Activated naive CD8-positive, alpha-beta T cell treated with anti-CD3 and anti-CD28 coated beads, Interleukin-2, amount 10 ng/mL, durations not matched to agents 7 days and 5 days (primary cell): ENCODE results near the gene SRRM4. TPM values are rescaled to one million over a fixed set of nuclear protein-coding genes. Genes with fewer than 3 reads are reported as not detected.

Experiments used
- ATAC-seq: fragments of 150-1000 bp; cut with Tn5 transposase; one replicate; pipeline ENCODE4 v1.10.0; 2021; ENCODE audit warnings: low read depth, moderate library complexity
- POLR2A ChIA-PET: fragments of 350-600 bp; sonication (Branson Sonifier 250); formaldehyde crosslinking; loops from one replicate; lab custom pipeline; 2021; ENCODE audit warnings: antibody characterized with exemption; lab: Charles Lee
- DNase-seq: peaks from one replicate; pipeline ENCODE4 v3.0.0; 2021
- H3K27ac Mint-ChIP-seq: one replicate; pipeline ENCODE4 v1.8.0; 2022; ENCODE audit warnings: mild to moderate bottlenecking, mixed read lengths
- H3K27me3 Mint-ChIP-seq: one replicate; pipeline ENCODE4 v1.8.0; 2022; ENCODE audit warnings: mild to moderate bottlenecking, moderate library complexity, mixed read lengths
- H3K36me3 Mint-ChIP-seq: one replicate; pipeline ENCODE4 v1.8.0; 2021; ENCODE audit warnings: mild to moderate bottlenecking, mixed read lengths
- H3K4me1 Mint-ChIP-seq: one replicate; pipeline ENCODE4 v1.8.0; 2021; ENCODE audit warnings: mixed read lengths
- H3K4me3 Mint-ChIP-seq: one replicate; pipeline ENCODE4 v1.8.0; 2022; ENCODE audit warnings: mild to moderate bottlenecking, moderate library complexity, mixed read lengths
- H3K9me3 Mint-ChIP-seq: one replicate; pipeline ENCODE4 v1.8.0; 2021; ENCODE audit warnings: mixed read lengths
- total RNA-seq, 2 experiments: library from RNA; stranded (reverse); gene quantifications; one replicate each; pipeline ENCODE4 v1.2.3, GENCODE V29; 2021

SRRM4 gene, protein sequence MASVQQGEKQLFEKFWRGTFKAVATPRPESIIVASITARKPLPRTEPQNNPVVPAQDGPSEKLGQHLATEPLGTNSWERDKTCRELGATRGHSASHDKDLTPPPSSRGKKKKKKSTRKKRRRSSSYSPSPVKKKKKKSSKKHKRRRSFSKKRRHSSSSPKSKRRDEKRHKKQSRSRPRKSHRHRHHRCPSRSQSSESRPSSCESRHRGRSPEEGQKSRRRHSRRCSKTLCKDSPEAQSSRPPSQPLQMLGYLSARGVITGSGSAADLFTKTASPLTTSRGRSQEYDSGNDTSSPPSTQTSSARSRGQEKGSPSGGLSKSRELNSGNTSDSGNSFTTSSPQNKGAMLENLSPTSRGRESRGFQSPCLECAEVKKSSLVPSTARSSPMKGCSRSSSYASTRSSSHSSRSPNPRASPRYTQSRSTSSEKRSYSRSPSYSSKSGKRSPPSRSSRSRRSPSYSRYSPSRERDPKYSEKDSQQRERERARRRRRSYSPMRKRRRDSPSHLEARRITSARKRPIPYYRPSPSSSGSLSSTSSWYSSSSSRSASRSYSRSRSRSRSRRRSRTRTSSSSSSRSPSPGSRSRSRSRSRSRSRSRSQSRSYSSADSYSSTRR
- total RNA-seq: not detected

DNA sequence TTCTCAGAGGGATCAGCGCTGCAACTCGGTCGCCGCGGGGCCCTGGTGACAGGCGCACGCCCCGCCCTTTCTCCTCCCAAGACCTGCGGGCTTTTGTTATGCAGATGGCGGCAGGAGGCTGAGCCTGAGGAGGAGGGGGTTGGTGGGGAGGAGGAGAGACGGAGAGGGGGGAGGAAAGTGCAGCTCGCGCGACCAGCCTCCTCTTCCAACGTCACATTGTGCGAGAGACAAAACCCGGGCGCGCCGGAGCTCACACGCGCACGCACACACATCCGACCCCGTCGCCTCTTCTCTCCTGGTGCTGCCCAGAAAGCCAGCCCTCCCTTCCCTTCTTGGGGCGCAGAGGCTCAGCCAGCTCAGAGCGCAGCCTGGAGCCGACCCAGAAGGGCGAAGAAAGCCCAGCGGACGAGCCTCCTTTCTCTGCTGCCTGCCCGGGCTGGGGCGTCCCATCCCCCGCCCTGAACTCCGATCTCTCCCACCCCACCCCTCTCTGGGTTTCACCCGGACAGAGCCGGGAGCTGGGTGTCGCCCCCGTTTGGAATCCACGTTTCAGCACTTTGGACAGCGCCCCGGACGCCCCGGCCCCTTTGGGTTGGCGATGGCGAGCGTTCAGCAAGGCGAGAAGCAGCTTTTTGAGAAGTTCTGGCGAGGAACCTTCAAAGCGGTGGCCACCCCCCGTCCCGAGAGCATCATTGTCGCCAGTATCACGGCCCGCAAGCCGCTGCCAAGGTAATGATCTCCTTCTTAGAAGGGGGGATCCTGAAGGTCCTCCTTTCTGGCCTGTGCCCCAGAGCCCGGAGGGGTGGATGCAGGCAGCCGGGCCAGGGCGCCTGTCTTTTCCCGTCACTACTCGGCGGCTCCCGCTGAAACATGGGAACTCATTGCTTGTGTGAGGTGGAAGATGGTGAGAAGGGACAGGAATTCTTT lies at the start of gene SRRM4:
Gene SRRM4, plus strand, starts transcription at position 257 of the 927 bp plus-strand sequence. Its CDS starts 342 bp downstream, at position 599.
- Mint-ChIP-seq H3K36me3 (no peaks in the 10 kb centered on the region), H3K27me3 (peaks cover 26% of the 10 kb centered on the region), H3K27ac (no peak within 1 kb of the TSS), H3K4me1 (no peaks in the 10 kb centered on the region), H3K9me3 (no peaks in the 10 kb centered on the region), H3K4me3 (no peak within 1 kb of the TSS)
- ATAC-seq: no peak
- POLR2A ChIA-PET: no interaction called here
- peak; percentile 33 for DNase-seq

DNA sequence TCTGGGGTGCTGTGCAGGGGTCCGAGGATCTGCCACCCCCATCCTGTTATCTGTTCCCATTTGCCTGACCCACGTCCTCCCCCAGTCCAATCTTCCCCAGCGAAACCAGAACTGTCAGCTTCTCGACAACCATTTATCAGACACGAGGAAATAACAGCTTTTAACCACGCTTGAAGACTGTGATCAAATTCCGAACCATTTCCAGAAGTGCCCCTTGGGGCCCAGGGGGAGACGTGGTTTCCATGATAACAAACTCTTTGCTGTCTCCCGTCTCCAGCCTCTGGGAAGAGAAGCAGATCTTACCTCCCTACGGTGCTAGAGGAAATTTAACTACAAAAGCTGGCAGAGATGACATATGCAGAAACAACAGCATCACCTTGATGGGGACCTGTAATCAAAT lies 35.1 kb upstream of the SRRM4 start:
- H3K27me3 Mint-ChIP-seq: no peaks in the 10 kb centered on the region
- H3K36me3 Mint-ChIP-seq: no peaks in the 10 kb centered on the region
- ATAC-seq: no peak
- no peak overlapping the region for H3K27ac Mint-ChIP-seq
- peaks cover 2% of the 10 kb centered on the region for H3K9me3 Mint-ChIP-seq
- no peak for DNase-seq
- H3K4me1 Mint-ChIP-seq: no peaks in the 10 kb centered on the region
- POLR2A ChIA-PET: no interaction called here
- no peak overlapping the region for H3K4me3 Mint-ChIP-seq

DNA sequence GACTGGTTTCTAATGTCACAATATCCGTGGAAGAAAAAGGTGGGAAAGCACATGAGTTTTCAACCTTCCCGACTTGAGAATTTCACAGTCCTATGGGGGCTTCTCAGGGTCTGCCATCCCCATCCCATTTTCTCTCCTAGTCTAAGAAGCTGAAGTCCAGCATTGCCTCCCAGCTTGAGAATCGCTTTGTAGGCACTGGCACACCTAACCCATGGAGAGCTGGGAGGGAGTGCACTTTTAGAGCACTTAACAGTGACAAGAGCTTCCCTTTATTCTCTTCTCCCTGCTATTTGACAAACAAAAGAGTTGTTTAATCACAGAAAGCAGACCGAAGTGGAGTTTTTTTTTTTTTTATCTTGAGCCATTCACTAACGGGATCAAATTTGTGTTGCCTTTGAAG lies 22.8 kb upstream of the SRRM4 start:
- no peak overlapping the region for H3K4me3 Mint-ChIP-seq
- ATAC-seq: no peak
- POLR2A ChIA-PET: no interaction called here
- no peaks in the 10 kb centered on the region for H3K4me1 Mint-ChIP-seq
- DNase-seq: no peak
- H3K36me3 Mint-ChIP-seq: no peaks in the 10 kb centered on the region
- H3K9me3 Mint-ChIP-seq: no peaks in the 10 kb centered on the region
- no peaks in the 10 kb centered on the region for H3K27me3 Mint-ChIP-seq
- no peak overlapping the region for H3K27ac Mint-ChIP-seq

DNA sequence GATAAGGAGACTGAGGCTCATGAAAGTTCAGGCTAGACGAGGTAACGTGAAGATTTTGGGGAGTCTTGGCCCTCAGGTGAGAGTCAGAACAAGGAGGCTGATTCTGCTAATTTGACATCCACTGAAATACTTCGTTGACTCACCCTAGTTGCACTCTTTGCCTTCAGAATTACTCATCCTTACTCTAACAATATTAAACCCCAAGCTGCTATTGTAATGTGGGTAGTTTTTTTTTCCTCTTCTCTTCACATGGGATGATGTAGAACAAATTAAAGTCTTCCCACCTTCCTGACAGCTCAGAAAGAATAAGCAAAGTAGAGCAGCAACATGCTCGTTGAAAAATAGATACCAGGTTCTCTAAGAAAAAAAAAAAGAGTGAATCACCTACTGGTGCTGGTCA lies 22.0 kb upstream of the SRRM4 start:
- no peak for ATAC-seq
- POLR2A ChIA-PET: no interaction called here
- Mint-ChIP-seq H3K4me1 (no peaks in the 10 kb centered on the region), H3K36me3 (no peaks in the 10 kb centered on the region), H3K27me3 (no peaks in the 10 kb centered on the region), H3K4me3 (no peak overlapping the region), H3K9me3 (no peaks in the 10 kb centered on the region), H3K27ac (no peak overlapping the region)
- DNase-seq: no peak

DNA sequence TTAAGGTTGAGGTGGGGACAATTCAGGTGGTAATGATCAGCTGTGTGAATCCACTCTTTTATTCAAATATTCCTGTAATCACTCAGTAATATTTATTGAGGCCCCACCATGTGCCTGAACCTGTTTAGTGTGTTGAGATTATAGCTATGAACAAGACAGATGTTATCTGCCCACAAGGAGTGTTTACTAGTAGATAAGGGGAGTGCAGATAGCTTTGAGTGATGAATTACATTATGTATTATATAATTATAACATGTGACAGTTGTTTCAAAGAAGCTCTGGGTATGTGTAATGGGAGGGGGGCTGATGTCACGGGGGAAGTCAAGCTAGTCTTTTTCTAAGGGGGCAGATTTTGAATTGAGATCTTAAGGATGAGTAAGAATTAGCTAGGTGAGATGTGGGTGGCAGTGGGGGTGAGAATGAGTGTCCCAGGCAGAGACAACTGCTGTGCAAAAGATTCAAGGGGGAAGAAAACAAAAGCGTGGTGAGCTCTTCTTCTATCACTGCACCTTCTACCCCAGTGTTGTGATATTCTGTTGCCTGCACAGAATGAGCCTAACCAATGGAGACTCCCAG lies 21.3 kb upstream of the SRRM4 start:
- H3K4me1 Mint-ChIP-seq: no peaks in the 10 kb centered on the region
- DNase-seq (no peak), ATAC-seq (no peak)
- POLR2A ChIA-PET: no interaction called here
- no peaks in the 10 kb centered on the region for H3K36me3 Mint-ChIP-seq
- H3K27ac Mint-ChIP-seq: no peak overlapping the region
- H3K27me3 Mint-ChIP-seq: no peaks in the 10 kb centered on the region
- H3K4me3 Mint-ChIP-seq: no peak overlapping the region
- H3K9me3 Mint-ChIP-seq: no peaks in the 10 kb centered on the region

DNA sequence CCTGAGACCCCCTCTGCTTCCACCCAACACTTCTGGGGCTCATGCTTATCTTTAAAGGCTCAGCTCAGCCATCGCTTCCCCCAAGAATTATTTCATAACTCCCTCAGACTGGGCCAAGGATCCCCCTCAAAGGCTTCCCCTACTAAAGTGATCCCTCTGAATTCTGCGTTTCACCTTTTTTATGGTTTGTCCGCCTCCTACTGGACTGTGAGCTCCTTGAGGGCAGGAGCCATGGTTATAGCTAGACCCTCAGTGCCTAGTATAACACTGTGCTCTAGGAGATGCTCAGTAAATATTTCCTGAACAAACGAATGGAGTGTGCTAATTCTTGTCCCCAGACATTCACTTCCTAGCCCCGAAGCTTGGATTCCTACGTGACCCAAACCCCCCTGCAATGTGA lies 20.5 kb upstream of the SRRM4 start:
- H3K4me3 Mint-ChIP-seq: no peak overlapping the region
- no peak for DNase-seq
- H3K36me3 Mint-ChIP-seq: no peaks in the 10 kb centered on the region
- H3K9me3 Mint-ChIP-seq: no peaks in the 10 kb centered on the region
- ATAC-seq: no peak
- POLR2A ChIA-PET: no interaction called here
- no peaks in the 10 kb centered on the region for H3K4me1 Mint-ChIP-seq
- H3K27me3 Mint-ChIP-seq: no peaks in the 10 kb centered on the region
- no peak overlapping the region for H3K27ac Mint-ChIP-seq

DNA sequence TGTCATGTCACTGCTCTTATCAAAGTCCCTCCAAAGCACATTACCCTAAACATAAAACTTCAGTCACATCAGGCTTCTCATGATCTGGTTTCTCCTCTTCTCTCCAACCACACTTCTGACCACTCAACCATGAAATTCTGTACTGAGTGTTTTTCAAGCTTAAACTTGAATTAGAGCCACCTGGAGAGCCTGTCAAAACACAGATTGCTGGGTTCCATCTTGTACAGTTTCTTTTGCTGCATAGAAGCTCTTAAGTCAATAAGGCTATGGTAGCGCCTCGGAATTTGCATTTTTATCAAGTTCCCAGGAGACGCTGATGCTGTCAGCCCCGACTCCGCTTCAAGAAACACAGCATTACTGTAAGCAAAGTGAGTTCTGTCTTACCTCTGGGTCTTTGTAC lies 16.4 kb upstream of the SRRM4 start:
- ATAC-seq (no peak), DNase-seq (no peak)
- H3K4me1 Mint-ChIP-seq: no peaks in the 10 kb centered on the region
- no peaks in the 10 kb centered on the region for H3K9me3 Mint-ChIP-seq
- no peaks in the 10 kb centered on the region for H3K36me3 Mint-ChIP-seq
- H3K27me3 Mint-ChIP-seq: no peaks in the 10 kb centered on the region
- no peak overlapping the region for H3K27ac Mint-ChIP-seq
- H3K4me3 Mint-ChIP-seq: no peak overlapping the region
- POLR2A ChIA-PET: no interaction called here

DNA sequence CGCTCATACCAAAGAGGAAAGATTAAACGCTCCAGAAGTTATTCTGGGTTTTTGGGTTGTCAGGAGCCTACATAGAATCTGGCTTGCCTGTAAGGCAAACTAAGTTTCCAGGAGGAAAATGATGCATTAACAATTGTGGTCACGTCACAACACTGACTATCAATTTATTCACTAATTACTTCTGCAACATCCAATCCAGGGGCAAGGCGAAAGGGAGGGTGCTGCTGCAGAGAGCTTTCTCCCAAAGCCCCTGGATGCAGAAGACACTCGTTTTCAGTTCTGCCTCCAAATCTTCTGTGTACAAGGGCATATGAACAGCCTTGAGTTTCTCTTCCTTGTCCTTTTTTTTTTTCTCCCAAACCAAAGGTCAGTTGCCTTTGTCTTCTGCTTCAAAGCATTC lies 10.5 kb upstream of the SRRM4 start:
- Mint-ChIP-seq H3K4me1 (no peaks in the 10 kb centered on the region), H3K27ac (no peak overlapping the region), H3K9me3 (no peaks in the 10 kb centered on the region), H3K27me3 (no peaks in the 10 kb centered on the region), H3K4me3 (no peak overlapping the region), H3K36me3 (no peaks in the 10 kb centered on the region)
- POLR2A ChIA-PET: no interaction called here
- ATAC-seq: no peak
- no peak for DNase-seq

DNA sequence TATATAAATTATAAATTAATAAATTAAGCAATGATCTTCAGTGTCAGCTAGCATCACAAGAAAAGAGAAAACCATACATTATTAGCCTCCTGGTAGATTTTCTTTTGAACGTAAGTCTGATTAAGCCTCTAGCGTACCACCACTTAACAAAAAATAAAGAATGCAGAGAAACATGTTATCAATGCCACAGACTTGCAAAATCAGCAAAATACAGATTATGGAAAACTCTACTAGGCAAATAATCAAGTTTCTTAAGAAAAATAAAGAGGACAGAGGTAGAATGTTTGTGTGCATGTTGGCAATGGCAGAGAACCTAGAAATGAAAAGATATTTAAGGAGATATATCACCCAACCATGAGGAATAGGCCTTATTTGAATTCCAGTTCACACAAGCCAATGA lies 8.4 kb upstream of the SRRM4 start:
- Mint-ChIP-seq H3K4me1 (no peaks in the 10 kb centered on the region), H3K27me3 (no peaks in the 10 kb centered on the region), H3K9me3 (no peaks in the 10 kb centered on the region), H3K27ac (no peak overlapping the region), H3K36me3 (no peaks in the 10 kb centered on the region), H3K4me3 (no peak overlapping the region)
- no peak for DNase-seq
- no peak for ATAC-seq
- POLR2A ChIA-PET: no interaction called here

DNA sequence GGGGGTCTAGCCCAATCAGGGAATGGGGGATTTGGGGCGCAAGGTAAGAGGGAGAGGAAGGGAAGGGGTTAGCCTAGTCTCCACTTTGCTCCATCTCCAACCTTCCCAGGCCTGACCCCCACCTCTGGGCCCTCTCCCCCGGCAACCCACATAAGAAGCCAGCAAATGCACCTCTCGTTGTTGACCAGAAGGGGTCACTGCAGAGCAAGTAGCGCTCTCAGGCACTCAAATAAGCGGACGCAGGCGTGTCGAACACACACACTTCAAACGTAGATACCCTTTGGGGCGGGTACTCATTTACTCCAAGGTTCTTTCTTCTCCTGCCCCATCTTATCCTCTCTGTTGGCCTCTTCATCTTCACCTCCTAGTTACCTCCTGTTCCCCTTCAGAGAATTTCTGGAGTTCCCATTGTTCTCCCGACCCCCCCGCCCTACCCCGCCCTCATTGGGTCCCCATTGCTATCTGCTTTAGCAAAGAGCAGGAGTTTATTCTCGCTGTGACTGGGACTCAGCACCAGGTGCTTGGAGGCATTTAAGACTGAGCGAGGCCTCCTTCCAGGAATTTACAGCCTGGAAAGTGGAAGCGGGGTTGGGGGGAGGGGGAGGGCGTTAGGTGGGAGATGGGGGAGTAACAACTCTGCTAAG lies 1.5 kb upstream of the SRRM4 start:
- POLR2A ChIA-PET: no interaction called here
- no peak for ATAC-seq
- H3K27me3 Mint-ChIP-seq: peaks cover 26% of the 10 kb centered on the region
- no peak for DNase-seq
- H3K9me3 Mint-ChIP-seq: no peaks in the 10 kb centered on the region
- no peak overlapping the region for H3K4me3 Mint-ChIP-seq
- no peak overlapping the region for H3K27ac Mint-ChIP-seq
- no peaks in the 10 kb centered on the region for H3K36me3 Mint-ChIP-seq
- no peaks in the 10 kb centered on the region for H3K4me1 Mint-ChIP-seq

DNA sequence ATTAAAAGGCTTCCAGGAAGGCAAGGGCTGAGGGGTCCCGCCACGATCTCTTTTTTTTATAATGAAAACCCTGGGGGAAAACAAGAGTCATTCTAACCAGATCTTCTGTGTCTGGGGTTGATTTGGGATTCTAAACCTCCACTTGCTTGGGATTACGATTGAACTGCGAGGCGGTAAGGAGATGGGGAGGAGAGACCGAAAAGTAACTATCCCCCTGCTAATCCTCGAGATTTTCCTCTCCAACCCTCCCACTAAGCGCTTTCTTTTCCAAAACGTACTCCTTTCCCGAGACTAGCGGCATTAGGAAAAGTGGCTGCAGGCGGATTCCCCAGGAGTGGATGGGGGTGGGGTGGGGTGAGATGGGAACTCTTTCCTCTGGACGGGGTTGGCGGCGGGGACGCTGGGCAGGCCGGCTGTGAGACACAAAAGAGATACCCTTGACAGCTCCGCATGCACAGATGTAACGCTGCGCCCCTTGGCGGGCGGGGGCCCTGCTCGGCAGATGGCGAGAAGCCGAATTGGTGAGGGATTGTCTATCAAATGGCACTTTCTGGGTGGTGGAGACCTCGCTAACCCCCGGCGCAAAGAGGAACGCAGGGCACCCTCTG lies 830 bp upstream of the SRRM4 start:
- POLR2A ChIA-PET: no interaction called here
- H3K4me1 Mint-ChIP-seq: no peaks in the 10 kb centered on the region
- H3K27me3 Mint-ChIP-seq: peaks cover 26% of the 10 kb centered on the region

DNA sequence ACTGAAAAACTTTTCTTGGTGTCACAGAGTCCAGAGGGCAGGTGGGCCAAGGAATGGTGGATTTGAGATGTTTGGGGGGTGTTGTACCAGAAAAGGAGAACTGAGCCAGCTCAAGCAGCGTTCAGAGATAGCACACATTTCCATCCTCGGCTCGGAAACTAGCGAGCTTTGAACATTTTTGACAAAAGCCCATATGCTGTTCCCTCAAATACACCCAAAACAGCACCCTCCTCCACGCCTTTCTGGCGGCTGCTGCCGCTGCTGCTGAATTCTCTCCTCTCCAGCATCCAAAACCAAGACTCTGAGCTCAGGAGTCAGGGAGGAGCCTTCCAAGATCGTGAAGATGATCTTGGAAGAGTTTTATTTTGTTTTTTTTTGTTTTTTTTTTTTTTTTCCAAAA lies 961 bp downstream of the SRRM4 start:
- DNase-seq (no peak), ATAC-seq (no peak)
- H3K27ac Mint-ChIP-seq: no peak overlapping the region
- no peaks in the 10 kb centered on the region for H3K4me1 Mint-ChIP-seq
- H3K9me3 Mint-ChIP-seq: no peaks in the 10 kb centered on the region
- POLR2A ChIA-PET: no interaction called here
- H3K4me3 Mint-ChIP-seq: no peak overlapping the region
- H3K36me3 Mint-ChIP-seq: no peaks in the 10 kb centered on the region
- H3K27me3 Mint-ChIP-seq: peaks cover 26% of the 10 kb centered on the region

More for the DNA sequence above, 830 bp upstream of the SRRM4 start:
- H3K4me3 Mint-ChIP-seq: no peak overlapping the region
- no peaks in the 10 kb centered on the region for H3K9me3 Mint-ChIP-seq
- H3K27ac Mint-ChIP-seq: no peak overlapping the region
- DNase-seq: no peak
- ATAC-seq: no peak
- H3K36me3 Mint-ChIP-seq: no peaks in the 10 kb centered on the region
